Naive thymus-derived CD8-positive, alpha-beta T cell (primary cell): ENCODE measurements around the gene ABTB2. TPM values are rescaled to one million over a fixed set of nuclear protein-coding genes. Genes with fewer than 3 reads are reported as not detected.
"Not testable (repeated sequence)": the region's sequence is repeated elsewhere in the genome, so short reads cannot be mapped to it uniquely, and the experiment has no call there.

Experiments used
- ATAC-seq, 2 donors: fragments of 150-1000 bp; cut with Tn5 transposase in 1 of 2; sonication (Bioruptor Pico), chemical (Tn5 transposase) in 1 of 2; 1 replicate in 1 of 2; 2 replicates in 1 of 2; pipeline ENCODE4 v1.10.0; 2021; ENCODE audit warnings: mild to moderate bottlenecking in 2 of 2, moderate library complexity in 2 of 2
- POLR2A ChIA-PET: fragments of 350-600 bp; sonication (Branson Sonifier 250); formaldehyde crosslinking; loops from one replicate; lab custom pipeline; 2021; ENCODE audit warnings: antibody characterized with exemption; lab: Charles Lee
- DNase-seq, 10 donors: peaks; one replicate each; pipeline versions ENCODE4 v3.0.0 to v3.0.0-alpha.2; 2020 to 2022
- H3K27ac Mint-ChIP-seq, 10 donors: one replicate each; pipeline ENCODE4 v1.8.0; 2020 to 2022; ENCODE audit warnings: mild to moderate bottlenecking in 10 of 10, mixed read lengths in 10 of 10, moderate library complexity in 4 of 10, inconsistent platforms in 1 of 10
- H3K27me3 Mint-ChIP-seq, 5 donors: one replicate each; pipeline ENCODE4 v1.8.0; 2021 to 2022; ENCODE audit warnings: mixed read lengths in 5 of 5
- H3K36me3 Mint-ChIP-seq, 3 donors: one replicate each; pipeline ENCODE4 v1.8.0; 2020 to 2022; ENCODE audit warnings: mixed read lengths in 3 of 3, mild to moderate bottlenecking in 2 of 3, inconsistent platforms in 1 of 3
- H3K4me1 Mint-ChIP-seq, 4 donors: one replicate each; pipeline ENCODE4 v1.8.0; 2021 to 2022; ENCODE audit warnings: mixed read lengths in 4 of 4
- H3K4me3 Mint-ChIP-seq, 10 donors: one replicate each; pipeline ENCODE4 v1.8.0; 2020 to 2022; ENCODE audit warnings: mild to moderate bottlenecking in 10 of 10, mixed read lengths in 10 of 10, moderate library complexity in 6 of 10, inconsistent platforms in 1 of 10
- H3K9me3 Mint-ChIP-seq, 9 donors: one replicate each; pipeline ENCODE4 v1.8.0; 2020 to 2022; ENCODE audit warnings: mixed read lengths in 9 of 9, mild to moderate bottlenecking in 3 of 9, inconsistent platforms in 1 of 9, moderate library complexity in 1 of 9
- polyA plus RNA-seq, 3 donors: library from polyadenylated mRNA; unstranded; fragments of 300-500 nt; fragmentation: Illumina TruSeq; gene quantifications; one replicate each; pipeline ENCODE4 v1.2.3, GENCODE V29; 2021
- total RNA-seq, 8 experiments: library from RNA in 2 of 8; stranded (reverse) in 2 of 8; gene quantifications; one replicate each; pipeline ENCODE4 v1.2.3 and lab custom pipeline; 2021 to 2026

ABTB2 gene
- total and polyA plus RNA-seq, 5 experiments from 2014 or later: 0.05 to 0.81 (median 0.69) TPM; not detected in 2

GRCh38 chr11:34190192-34191139, 167.3 kb downstream of the ABTB2 start:
- no peak overlapping the region for H3K27ac Mint-ChIP-seq
- ATAC-seq (no peak), DNase-seq (no peak)
- H3K9me3 Mint-ChIP-seq: no peaks in the 10 kb centered on the region
- POLR2A ChIA-PET: no interaction called here
- H3K4me3 Mint-ChIP-seq: no peak overlapping the region
- no peaks in the 10 kb centered on the region for H3K27me3 Mint-ChIP-seq
- H3K4me1 Mint-ChIP-seq: no peaks in the 10 kb centered on the region
- H3K36me3 Mint-ChIP-seq: no peaks in the 10 kb centered on the region

DNA sequence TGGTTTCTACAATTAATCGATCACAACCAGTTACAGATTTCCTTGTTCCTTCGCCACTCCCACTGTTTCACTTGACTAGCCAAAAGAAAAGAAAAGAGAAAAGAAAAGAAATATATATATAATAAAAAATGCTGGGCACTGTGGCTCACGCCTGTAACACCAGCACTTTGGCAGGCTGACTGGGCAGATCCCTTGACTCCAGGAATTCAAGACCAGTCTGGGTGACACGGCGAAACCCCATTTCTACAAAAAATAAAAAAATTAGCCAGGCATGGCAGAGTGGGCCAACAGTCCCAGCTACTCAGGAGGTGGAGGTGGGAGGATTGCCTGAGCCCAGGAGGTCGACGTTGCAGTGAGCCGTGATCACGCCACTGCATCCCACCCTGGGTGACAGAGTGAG, 168.6 kb downstream of the ABTB2 start:
- Mint-ChIP-seq H3K4me1 (no peaks in the 10 kb centered on the region), H3K27me3 (no peaks in the 10 kb centered on the region), H3K36me3 (no peaks in the 10 kb centered on the region), H3K9me3 (no peaks in the 10 kb centered on the region), H3K27ac (no peak overlapping the region), H3K4me3 (no peak overlapping the region)
- POLR2A ChIA-PET: no interaction called here
- DNase-seq: no peak
- no peak for ATAC-seq

GRCh38 chr11:34188181-34188580, 169.6 kb downstream of the ABTB2 start:
- H3K9me3 Mint-ChIP-seq: no peaks in the 10 kb centered on the region
- H3K27me3 Mint-ChIP-seq: no peaks in the 10 kb centered on the region
- DNase-seq (no peak), ATAC-seq (no peak)
- no peak overlapping the region for H3K27ac Mint-ChIP-seq
- no peaks in the 10 kb centered on the region for H3K4me1 Mint-ChIP-seq
- POLR2A ChIA-PET: no interaction called here
- no peaks in the 10 kb centered on the region for H3K36me3 Mint-ChIP-seq
- H3K4me3 Mint-ChIP-seq: no peak overlapping the region

DNA sequence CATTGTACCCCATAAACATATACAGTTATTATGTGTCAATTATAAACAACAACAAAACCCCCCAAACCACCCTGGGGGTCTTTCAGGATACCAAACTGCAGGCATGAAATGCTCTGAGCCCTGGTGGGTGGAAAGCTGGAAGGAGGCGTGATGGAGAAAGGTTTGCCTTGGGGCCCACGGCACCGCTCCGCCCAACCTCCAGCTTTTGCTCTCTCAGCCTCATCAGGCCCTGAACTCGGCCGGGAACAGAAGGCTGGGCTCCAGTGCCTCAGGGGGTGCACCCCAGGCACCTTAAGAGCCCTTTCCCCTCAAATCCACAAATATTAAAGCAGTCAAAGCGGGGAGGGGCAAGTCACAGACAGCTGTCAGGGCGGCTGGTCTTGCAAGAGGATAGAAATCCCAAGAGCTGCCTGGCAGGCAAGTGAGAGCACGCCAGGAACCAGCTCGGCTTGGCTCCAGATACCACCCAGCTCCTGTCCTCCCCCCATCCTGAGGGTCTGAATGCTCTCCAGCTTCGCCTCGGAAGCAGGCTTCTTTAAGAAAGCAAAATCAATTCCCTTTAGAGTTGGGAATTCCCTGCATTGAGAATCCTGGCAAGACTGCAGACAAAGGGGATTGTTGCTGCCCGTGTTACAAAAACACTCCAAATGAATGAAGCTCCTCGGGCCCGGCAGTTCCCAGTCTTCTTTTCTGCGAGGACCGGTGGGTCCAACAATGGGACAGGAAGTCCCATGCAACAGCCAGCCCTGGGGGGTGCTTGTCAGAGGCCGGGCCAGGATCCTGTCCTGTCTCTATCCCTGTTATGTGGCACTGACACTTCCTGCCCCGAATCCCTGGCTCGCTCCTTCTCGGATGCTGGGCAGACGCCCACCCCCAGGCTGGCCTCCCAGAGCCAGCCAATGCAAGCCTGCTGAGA, 171.6 kb downstream of the ABTB2 start:
- Mint-ChIP-seq H3K27ac (no peak overlapping the region), H3K4me1 (no peaks in the 10 kb centered on the region), H3K9me3 (no peaks in the 10 kb centered on the region), H3K36me3 (no peaks in the 10 kb centered on the region), H3K27me3 (no peaks in the 10 kb centered on the region), H3K4me3 (no peak overlapping the region)
- POLR2A ChIA-PET: no interaction called here
- ATAC-seq (no peak), DNase-seq (no peak)

DNA sequence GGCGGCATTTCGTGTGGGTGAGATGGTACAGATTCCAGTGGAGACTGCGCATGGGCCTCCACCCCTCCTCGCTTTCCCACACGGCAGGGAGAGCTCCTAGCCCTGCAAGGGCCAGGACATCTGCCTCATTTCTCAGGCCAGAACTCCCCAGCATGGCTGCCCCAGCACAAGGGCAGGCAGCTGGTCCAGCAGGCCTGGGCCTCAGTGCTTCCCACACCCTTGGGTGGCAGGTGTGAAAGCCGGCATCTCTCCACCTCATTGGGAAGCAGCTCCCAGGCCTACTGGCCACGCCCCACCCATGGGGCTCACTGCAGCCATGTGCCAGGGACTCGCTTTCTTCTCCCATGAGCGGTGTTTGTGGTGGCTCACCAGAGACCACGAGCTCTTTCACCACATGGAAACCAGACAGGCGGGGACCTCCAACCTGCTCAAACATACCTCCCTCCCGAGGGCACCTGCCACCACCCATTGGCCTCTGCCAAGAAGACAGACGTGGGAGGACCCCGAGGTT, 173.2 kb downstream of the ABTB2 start:
- H3K9me3 Mint-ChIP-seq: no peaks in the 10 kb centered on the region
- DNase-seq (no peak), ATAC-seq (no peak)
- no peak overlapping the region for H3K27ac Mint-ChIP-seq
- POLR2A ChIA-PET: no interaction called here
- H3K4me3 Mint-ChIP-seq: no peak overlapping the region
- H3K27me3 Mint-ChIP-seq: no peaks in the 10 kb centered on the region
- H3K4me1 Mint-ChIP-seq: no peaks in the 10 kb centered on the region
- no peaks in the 10 kb centered on the region for H3K36me3 Mint-ChIP-seq

GRCh38 chr11:34183848-34184391, 173.9 kb downstream of the ABTB2 start:
- H3K9me3 Mint-ChIP-seq: no peaks in the 10 kb centered on the region
- POLR2A ChIA-PET: no interaction called here
- H3K4me1 Mint-ChIP-seq: no peaks in the 10 kb centered on the region
- no peak overlapping the region for H3K4me3 Mint-ChIP-seq
- DNase-seq (no peak), ATAC-seq (no peak)
- no peaks in the 10 kb centered on the region for H3K36me3 Mint-ChIP-seq
- no peak overlapping the region for H3K27ac Mint-ChIP-seq
- H3K27me3 Mint-ChIP-seq: no peaks in the 10 kb centered on the region

GRCh38 chr11:34182921-34183685, 174.7 kb downstream of the ABTB2 start:
- Mint-ChIP-seq H3K27me3 (no peaks in the 10 kb centered on the region), H3K36me3 (no peaks in the 10 kb centered on the region), H3K9me3 (no peaks in the 10 kb centered on the region), H3K4me1 (no peaks in the 10 kb centered on the region), H3K27ac (no peak overlapping the region), H3K4me3 (no peak overlapping the region)
- DNase-seq (no peak), ATAC-seq (no peak)
- POLR2A ChIA-PET: no interaction called here

DNA sequence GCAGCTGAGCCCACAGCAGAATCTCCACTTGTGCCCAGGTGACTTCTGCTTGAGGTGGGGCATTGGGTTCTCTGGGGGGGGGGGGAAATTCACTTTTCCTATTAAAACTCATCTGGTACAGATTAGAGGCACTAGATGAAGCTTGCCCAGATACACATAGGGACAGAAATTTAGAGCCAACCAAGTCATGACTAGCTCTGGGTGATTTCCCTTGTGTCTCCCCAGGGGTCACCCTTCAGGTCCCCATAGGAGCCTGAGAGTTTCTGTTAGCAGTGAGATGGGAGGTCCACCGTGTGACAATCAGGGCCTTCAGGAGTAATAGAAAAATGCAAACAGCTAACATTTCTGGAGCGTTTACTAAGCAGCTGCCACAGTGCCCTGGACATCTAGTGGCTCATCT, 175.4 kb downstream of the ABTB2 start:
- peaks cover 0 to 2% (median 0%) of the 10 kb centered on the region in 5 donors for H3K27me3 Mint-ChIP-seq
- DNase-seq (no peak), ATAC-seq (no peak)
- no peak overlapping the region for H3K4me3 Mint-ChIP-seq
- H3K4me1 Mint-ChIP-seq: no peaks in the 10 kb centered on the region
- H3K27ac Mint-ChIP-seq: no peak overlapping the region
- POLR2A ChIA-PET: interaction anchor here (1.1 kb wide), 1 partner anchor 174 kb away, joined by 3 read pairs; no protein-coding TSS in a partner anchor
- H3K36me3 Mint-ChIP-seq: no peaks in the 10 kb centered on the region
- no peaks in the 10 kb centered on the region for H3K9me3 Mint-ChIP-seq

GRCh38 chr11:34181856-34182405, 175.9 kb downstream of the ABTB2 start:
- Mint-ChIP-seq H3K27ac (peak overlapping the region in 2 of 10 donors; percentile 17 to 19), H3K4me3 (no peak overlapping the region), H3K9me3 (no peaks in the 10 kb centered on the region), H3K27me3 (peaks cover 0 to 2% (median 0%) of the 10 kb centered on the region in 5 donors), H3K36me3 (no peaks in the 10 kb centered on the region), H3K4me1 (no peaks in the 10 kb centered on the region)
- no peak for DNase-seq
- no peak for ATAC-seq
- POLR2A ChIA-PET: interaction anchor here (0.6 to 1.1 kb wide), 2 partner anchors 174 to 1028 kb away, joined by 3 to 5 read pairs; no protein-coding TSS in a partner anchor

- no peaks in the 10 kb centered on the region for H3K36me3 Mint-ChIP-seq
- H3K27ac Mint-ChIP-seq: no peak overlapping the region
- H3K4me3 Mint-ChIP-seq: no peak overlapping the region
- H3K27me3 Mint-ChIP-seq: peaks cover 0 to 2% (median 0%) of the 10 kb centered on the region in 5 donors
- no peaks in the 10 kb centered on the region for H3K9me3 Mint-ChIP-seq
- ATAC-seq (no peak), DNase-seq (no peak)
- POLR2A ChIA-PET: interaction anchor here (0.6 to 1.1 kb wide), 2 partner anchors 175 to 1027 kb away, joined by 3 to 5 read pairs; no protein-coding TSS in a partner anchor
- no peaks in the 10 kb centered on the region for H3K4me1 Mint-ChIP-seq
These were observed 176.6 kb downstream of the ABTB2 start for GRCh38 chr11:34181251-34181650.

DNA sequence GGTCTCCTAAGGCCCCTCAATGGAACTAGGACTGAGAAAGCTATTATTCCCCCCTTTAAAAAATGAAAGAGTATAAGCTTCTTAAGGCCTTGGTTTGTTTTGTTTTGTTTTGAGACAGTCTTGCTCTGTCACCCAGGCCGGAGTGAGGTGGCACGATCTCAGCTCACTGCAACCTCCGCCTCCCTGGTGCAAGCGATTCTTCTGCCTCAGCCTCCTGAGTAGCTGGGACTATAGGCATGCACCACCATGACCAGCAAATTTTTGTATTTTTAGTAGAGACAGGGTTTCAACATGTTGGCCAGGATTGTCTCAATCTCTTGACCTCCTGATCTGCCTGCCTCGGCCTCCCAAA, 177.0 kb downstream of the ABTB2 start:
- H3K9me3 Mint-ChIP-seq, H3K36me3 Mint-ChIP-seq, H3K4me3 Mint-ChIP-seq, DNase-seq, H3K27me3 Mint-ChIP-seq, POLR2A ChIA-PET, H3K27ac Mint-ChIP-seq, H3K4me1 Mint-ChIP-seq, ATAC-seq: not testable (repeated sequence)
